ENCODE results near the gene STK32C.
"Not testable (repeated sequence)": the region's sequence is repeated elsewhere in the genome, so short reads cannot be mapped to it uniquely, and the experiment has no call there.

STK32C gene

GRCh38 chr10:132279873-132280645 lies 27.7 kb downstream of the STK32C start:
- DNase-seq, result no peak

GRCh38 chr10:132277311-132277741 lies 30.4 kb downstream of the STK32C start:
- no peak for DNase-seq

- DNase-seq, result no peak
These were observed 31.0 kb downstream of the STK32C start for GRCh38 chr10:132276706-132277105.

- DNase-seq, result no peak
These were observed 31.5 kb downstream of the STK32C start for GRCh38 chr10:132276179-132276675.

GRCh38 chr10:132275426-132276178 lies 32.1 kb downstream of the STK32C start:
- DNase-seq, result no peak

- DNase-seq, result no peak
These were observed 32.8 kb downstream of the STK32C start for GRCh38 chr10:132274986-132275385.

GRCh38 chr10:132274581-132274980 lies 33.2 kb downstream of the STK32C start:
- DNase-seq, result no peak

GRCh38 chr10:132273966-132274365 lies 33.8 kb downstream of the STK32C start:
- DNase-seq, result no peak

GRCh38 chr10:132273304-132273944 lies 34.3 kb downstream of the STK32C start:
- DNase-seq, result no peak

GRCh38 chr10:132272231-132272971 lies 35.3 kb downstream of the STK32C start:
- no peak for DNase-seq

GRCh38 chr10:132271458-132272230 lies 36.1 kb downstream of the STK32C start:
- no peak for DNase-seq

GRCh38 chr10:132270721-132271457 lies 36.9 kb downstream of the STK32C start:
- no peak for DNase-seq

GRCh38 chr10:132270256-132270655 lies 37.5 kb downstream of the STK32C start:
- DNase-seq, result no peak

- no peak for DNase-seq
These were observed 38.2 kb downstream of the STK32C start for GRCh38 chr10:132269266-132270230.

- DNase-seq, result not testable (repeated sequence)
These were observed 39.8 kb downstream of the STK32C start for GRCh38 chr10:132267916-132268315.

- DNase-seq, result no peak
These were observed 41.1 kb downstream of the STK32C start for GRCh38 chr10:132266594-132267161.

- DNase-seq, result no peak
These were observed 41.8 kb downstream of the STK32C start for GRCh38 chr10:132265890-132266496.

GRCh38 chr10:132264966-132265889 lies 42.5 kb downstream of the STK32C start:
- no peak for DNase-seq

Data from central memory CD4-positive, alpha-beta T cell (primary cell).